AML-193 (cell line): Measurements from ENCODE around the gene CD79A.
"Not testable (repeated sequence)": the region's sequence is repeated elsewhere in the genome, so short reads cannot be mapped to it uniquely, and the experiment has no call there.

Experiments
- DNase-seq, 2 experiments: peaks; one replicate each; lab custom pipeline; 2025; lab: John Stamatoyannopoulos, UW

The CD79A gene

DNA sequence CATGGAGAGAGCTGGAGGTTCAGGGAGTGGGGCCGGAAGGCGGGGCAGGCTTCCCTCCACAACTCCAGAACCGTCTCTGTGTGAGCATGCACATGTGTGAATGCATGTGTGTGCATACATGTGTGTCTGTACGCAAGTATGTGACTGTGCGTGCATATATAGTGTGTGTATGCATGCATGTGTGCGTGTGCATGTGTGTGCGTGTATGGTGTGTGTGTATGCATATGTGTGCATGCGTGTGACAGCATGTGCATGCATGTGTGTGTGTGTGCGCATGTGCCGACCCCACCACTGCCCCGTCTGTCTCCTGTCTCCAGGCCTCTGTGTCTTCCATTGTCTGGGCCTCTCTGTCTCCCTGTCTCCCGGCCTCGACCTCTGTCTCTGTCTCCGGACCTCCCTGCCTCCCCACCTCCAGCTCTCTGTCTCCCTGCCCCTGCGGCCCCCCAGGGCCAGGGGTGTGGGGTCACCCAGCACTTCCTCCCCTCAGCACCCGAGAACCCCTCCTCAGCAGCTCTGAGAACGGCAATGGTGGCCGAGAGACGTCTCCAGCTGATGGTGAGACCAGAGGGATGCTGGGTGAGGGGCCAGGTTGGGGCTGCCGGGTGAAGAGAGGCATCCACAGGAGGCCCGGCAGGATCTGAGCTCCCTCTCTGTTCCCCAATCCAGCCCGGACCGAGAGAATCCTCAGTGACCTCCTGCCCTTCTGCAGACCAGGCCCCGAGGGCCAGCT is 28.4 kb downstream of the CD79A start:
- no peak for DNase-seq

DNA sequence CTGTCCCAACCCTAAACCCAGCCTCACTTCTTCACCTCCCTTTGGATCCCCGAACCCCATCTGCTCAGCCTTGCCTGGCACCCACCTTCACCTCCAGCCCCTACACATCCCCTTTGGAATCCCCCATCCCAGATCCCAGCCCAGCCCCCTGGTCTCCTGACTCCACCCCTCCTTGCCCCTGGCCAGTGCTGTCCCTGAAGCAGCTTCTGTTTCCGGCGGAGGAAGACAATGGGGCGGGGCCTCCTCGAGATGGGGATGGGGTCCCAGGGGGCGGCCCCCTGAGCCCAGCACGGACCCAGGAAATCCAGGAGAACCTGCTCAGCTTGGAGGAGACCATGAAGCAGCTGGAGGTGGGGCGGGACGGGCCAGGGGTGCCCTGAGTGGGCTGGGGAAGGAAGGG is 29.2 kb downstream of the CD79A start:
- DNase-seq = no peak

GRCh38 chr19:41906916-41907680 is 30.0 kb downstream of the CD79A start:
- DNase-seq = no peak

- no peak for DNase-seq
These were observed 31.0 kb downstream of the CD79A start for GRCh38 chr19:41907994-41908615.

DNA sequence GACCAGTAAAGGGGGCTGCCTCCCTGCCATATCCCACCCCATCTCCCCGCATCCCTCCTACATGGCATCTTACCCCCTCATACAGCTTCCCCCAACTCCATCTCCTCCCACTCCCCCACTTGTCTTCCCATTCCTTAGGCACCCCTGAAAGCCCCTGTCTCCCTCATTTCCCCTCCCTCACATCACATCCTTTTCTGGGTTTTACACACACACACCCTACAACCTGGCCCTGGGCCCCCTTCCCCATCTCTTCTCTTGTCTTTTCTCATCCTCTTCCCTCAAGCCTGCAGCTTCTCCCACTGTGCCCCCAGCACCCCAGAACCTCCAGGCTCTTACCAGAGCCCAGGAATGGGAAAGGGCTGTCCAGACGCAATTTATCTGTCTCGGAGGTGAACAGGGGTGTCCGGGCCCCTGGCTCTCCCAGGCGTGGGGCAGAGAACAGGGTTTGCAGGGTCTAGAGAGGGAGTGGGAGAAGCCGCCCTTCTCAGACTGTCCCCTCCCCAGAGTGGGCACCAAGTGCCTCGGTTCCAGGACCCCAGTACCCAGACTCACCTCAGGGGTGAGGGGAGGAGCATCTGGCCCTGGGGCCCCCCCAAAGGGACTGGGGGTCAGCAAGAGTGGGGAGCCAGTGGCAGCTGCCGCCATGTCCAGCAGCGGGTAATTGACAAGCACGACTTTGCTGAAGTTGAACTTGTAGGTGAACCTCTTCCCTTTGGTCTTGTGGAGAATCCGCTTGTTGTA is 31.8 kb downstream of the CD79A start:
- DNase-seq = no peak

DNA sequence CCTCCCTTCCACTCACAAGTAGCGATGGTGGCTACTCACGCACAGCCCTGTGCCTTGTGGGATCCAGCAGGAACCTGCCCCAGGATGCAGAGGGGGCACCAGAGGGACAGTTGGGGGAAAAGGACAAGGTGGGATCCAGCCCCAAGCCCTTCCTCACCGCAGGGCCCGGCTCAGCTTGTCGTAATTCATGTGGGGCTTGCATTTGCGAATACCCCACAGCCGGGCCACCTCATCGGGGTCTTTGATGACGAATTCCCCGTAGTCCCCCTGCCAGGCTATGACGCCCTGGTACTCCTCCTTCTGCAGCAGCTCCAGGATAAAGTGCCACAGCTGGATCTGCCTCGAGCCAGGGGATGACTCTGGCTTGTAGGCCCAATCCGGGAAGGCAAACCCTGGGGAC is 32.6 kb downstream of the CD79A start:
- DNase-seq = no peak

GRCh38 chr19:41910240-41910991 is 33.3 kb downstream of the CD79A start:
- no peak for DNase-seq

- no peak for DNase-seq
These were observed 34.2 kb downstream of the CD79A start for GRCh38 chr19:41910992-41911888.

- DNase-seq = no peak
These were observed 35.0 kb downstream of the CD79A start for GRCh38 chr19:41911889-41912731.

GRCh38 chr19:41912899-41913537 is 35.9 kb downstream of the CD79A start:
- no peak for DNase-seq

DNA sequence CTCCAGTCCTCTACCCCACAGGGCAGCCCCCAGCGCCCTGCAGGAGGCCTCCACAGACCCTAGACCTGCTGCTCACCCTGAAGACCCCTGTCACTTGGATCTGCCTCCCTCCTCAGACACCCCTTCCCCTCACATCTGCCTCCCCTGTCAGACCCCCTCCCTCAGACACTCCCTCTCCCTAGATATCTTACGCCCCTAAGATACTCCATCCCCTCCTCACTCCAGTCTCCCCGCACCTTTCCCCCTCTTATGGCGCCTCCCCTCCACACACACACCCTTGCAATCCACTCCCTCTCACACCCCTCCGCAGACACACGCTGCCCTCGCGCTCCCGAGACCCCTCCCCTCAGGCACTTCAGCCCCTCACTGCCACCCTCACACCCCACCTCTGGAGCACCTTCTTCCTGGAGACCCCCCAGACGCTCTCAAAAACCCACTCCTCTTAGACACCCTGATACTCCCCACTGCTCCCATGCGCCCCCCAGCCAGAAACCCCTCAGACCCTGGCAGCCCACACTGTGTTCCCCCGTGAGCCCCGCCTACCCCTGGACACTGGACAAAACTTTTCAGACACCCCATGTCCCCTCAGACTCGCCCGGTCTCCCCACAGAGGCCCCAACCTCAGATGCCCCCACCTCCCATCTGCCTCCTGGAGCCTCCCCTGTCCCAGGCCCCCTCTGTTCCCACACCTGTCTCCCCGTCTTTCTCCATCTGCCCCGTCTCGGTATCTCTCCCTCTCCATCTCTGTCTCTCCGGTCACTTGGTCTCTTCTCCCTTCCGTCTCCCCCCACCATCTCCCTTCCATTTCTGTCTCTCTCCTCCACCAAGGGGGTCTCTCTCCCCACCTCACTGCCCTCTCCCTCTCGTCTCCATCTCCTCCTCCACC is 36.7 kb downstream of the CD79A start:
- no peak for DNase-seq

DNA sequence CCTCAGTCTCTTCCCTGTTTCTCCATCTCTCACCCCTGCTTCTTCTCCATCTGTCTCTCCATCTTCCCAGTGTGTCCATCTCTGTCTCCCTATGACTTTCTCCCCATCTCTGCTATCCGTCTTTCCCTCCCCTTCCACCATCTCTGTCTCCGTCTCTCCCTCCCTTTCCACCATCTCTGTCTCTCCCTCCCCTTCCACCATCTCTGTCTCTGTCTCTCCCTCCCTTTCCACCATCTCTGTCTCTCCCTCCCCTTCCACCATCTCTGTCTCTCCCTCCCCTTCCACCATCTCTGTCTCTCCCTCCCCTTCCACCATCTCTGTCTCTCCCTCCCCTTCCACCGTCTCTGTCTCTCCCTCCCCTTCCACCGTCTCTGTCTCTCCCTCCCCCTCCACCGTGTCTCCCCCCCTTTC is 37.4 kb downstream of the CD79A start:
- DNase-seq = not testable (repeated sequence)

GRCh38 chr19:41915021-41915775 is 38.1 kb downstream of the CD79A start:
- no peak for DNase-seq

GRCh38 chr19:41915776-41916414 is 38.8 kb downstream of the CD79A start:
- DNase-seq = no peak

DNA sequence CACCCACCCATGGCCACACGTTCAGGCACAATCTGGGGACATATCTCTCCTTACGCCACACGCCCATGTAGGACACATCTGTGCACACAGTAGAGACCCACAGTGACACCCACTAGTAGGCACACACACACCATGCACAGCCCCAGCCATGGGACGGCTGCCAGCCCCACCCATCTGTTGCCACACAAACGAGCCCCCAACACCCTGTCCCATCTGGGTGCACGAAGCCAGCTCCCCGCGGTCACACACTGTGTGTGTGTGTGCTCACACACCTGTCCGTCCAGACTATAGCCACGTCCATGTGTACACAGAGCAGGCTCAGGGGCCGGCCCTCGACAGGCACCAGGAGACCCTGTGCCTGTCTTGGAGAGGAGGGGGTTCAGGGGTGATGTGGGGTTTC is 40.6 kb downstream of the CD79A start:
- no peak for DNase-seq

GRCh38 chr19:41918095-41918494 is 41.0 kb downstream of the CD79A start:
- no peak for DNase-seq
